ENCODE results near the gene DTWD1.
"Not testable (repeated sequence)": the region's sequence is repeated elsewhere in the genome, so short reads cannot be mapped to it uniquely, and the experiment has no call there.

Gene DTWD1

GRCh38 chr15:49649987-49650386 lies 29.1 kb downstream of the DTWD1 start:
- DNase-seq: no peak

GRCh38 chr15:49650676-49651075 lies 29.8 kb downstream of the DTWD1 start:
- no peak for DNase-seq

GRCh38 chr15:49652922-49653321 lies 32.1 kb downstream of the DTWD1 start:
- DNase-seq: no peak

GRCh38 chr15:49656734-49657133 lies 35.9 kb downstream of the DTWD1 start:
- DNase-seq: no peak

- DNase-seq: no peak
Observed at GRCh38 chr15:49664716-49665115, 43.9 kb downstream of the DTWD1 start.

- DNase-seq: not testable (repeated sequence)
Observed at GRCh38 chr15:49666486-49666885, 45.6 kb downstream of the DTWD1 start.

GRCh38 chr15:49669288-49669687 lies 48.4 kb downstream of the DTWD1 start:
- DNase-seq: no peak

- no peak for DNase-seq
Observed at GRCh38 chr15:49673861-49674260, 53.0 kb downstream of the DTWD1 start.

GRCh38 chr15:49674370-49674769 lies 53.5 kb downstream of the DTWD1 start:
- no peak for DNase-seq

- DNase-seq: no peak
Observed at GRCh38 chr15:49675041-49675440, 54.2 kb downstream of the DTWD1 start.

- no peak for DNase-seq
Observed at GRCh38 chr15:49678655-49679054, 57.8 kb downstream of the DTWD1 start.

GRCh38 chr15:49686599-49686998 lies 65.8 kb downstream of the DTWD1 start:
- DNase-seq: no peak

- no peak for DNase-seq
Observed at GRCh38 chr15:49688135-49688790, 67.4 kb downstream of the DTWD1 start.

- no peak for DNase-seq
Observed at GRCh38 chr15:49692514-49693090, 71.8 kb downstream of the DTWD1 start.

- no peak for DNase-seq
Observed at GRCh38 chr15:49693498-49693897, 72.7 kb downstream of the DTWD1 start.

GRCh38 chr15:49696433-49696832 lies 75.6 kb downstream of the DTWD1 start:
- DNase-seq: no peak

- DNase-seq: no peak
Observed at GRCh38 chr15:49697121-49697520, 76.3 kb downstream of the DTWD1 start.

GRCh38 chr15:49702982-49703381 lies 82.1 kb downstream of the DTWD1 start:
- DNase-seq: not testable (repeated sequence)

All from NK-92 treated with Interleukin-12 subunit alpha and Interleukin-12 subunit beta, amount 100 ng/mL, for 24 hours (cell line).